NCI-H774 (cell line): Measurements from ENCODE around the gene CIBAR2.

Source experiments
- DNase-seq: peaks from one replicate; lab custom pipeline; 2025; lab: John Stamatoyannopoulos, UW

CIBAR2 gene

DNA sequence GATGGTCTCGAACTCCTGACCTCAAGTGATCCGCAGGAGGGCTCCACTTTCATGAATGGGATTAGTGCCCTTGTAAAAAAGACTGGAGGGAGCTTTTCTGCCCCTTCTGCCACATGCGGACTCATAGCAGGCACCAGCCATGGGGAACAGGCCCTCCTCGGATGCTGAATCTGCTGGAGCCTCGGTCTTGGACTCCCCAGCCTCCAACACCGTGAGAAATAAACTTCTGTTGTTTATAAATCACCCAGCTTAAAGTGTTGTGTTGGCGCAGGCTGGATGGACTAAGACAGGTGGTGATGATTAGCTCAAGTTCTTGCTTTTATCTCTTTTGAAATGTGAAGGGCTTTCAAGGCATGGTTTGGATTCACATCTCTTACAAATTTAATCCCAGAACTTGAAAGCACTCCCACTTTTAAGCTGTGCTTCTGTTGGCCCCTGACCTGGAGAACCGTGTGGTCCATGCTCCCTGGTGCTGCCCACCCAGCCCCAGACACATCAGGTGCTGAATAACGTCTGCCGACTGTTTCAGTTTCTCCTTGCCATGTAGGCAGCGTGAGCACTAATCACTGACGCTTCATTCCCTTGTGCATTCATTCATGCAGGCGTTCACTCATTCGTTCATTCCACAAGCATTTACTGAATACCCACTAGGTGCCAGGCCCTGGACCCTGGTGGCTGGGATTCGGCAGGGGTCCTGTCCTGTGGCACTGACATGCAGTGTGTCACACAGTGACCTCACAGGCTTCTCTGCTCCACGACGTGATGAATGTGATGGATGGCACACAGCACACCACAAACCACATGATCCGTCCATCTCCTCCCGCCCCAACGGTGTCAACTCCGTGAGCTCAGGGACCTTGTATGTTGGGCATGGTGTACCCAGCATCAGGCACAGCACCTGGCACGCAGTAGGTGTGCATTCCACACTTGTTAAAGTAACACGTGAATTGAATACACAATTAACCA lies 8.9 kb downstream of the CIBAR2 start:
- no peak for DNase-seq

DNA sequence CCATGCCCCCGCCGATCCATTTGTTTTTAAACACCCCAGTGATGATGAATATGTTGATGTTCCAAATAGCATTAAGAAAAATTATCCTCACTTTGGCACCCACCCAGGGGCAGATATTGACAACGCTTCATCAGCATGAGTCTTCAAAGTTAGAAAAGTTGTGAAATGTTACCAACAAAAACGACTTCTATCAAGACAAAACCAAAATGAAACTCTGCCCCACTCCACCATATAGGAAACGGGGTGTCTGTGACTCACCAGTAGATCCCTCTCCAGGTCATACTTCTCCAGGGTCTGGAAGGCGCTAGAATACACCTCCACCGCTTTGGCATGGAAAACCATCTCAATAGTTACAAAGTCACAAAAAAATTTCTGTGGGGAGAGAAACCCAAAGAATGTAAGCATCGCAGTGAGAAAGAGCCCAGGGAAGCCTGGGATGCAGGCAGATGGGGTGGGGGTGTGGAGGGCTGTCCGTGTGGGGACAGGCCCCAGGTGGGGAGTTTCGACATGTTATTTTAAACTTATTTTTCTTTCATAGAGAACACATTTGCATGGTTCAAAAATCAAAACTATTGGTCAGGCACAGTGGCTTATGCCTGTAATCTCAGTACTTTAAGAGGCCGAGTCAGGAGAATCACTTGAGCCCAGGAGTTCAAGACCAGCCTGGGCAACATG lies 10.2 kb downstream of the CIBAR2 start:
- DNase-seq, result no peak

DNA sequence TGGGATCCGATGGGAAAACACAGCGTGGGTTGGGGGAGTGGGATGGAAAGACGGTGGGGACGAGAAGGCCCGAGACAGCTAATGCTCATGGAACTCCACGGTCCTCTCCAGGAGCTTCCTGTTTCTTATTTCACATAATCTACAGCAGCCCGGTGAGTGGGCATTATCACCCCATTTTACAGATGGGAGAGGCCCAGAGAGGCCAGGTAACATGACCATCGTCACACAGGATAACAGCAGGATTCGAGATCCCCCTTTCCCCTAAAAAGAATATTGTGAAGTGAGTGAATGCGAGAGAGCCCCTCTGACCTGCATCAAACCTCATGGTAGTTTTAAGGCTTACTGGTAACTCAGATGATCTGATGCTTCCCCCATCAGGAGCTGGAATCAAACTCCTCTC lies 12.0 kb downstream of the CIBAR2 start:
- no peak for DNase-seq

DNA sequence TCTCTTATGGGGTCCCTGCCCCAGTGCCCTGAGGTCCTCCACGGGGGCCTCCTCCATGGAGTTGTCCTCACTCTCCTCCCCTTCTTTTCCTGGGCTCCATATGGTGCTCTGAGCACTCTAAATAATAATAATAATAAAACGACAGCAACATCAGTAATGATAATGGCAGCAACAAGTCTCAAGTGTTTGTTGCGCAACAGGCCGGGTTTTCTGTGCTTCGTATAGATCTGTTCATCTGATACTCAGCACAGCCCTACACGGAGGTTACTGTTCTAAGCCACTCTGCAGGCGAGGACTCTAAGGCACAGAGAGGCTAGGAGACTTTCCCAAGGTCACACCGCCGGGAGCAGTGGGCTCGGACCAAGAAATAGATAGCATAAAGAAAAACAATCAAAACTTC lies 13.7 kb downstream of the CIBAR2 start:
- DNase-seq, result no peak

DNA sequence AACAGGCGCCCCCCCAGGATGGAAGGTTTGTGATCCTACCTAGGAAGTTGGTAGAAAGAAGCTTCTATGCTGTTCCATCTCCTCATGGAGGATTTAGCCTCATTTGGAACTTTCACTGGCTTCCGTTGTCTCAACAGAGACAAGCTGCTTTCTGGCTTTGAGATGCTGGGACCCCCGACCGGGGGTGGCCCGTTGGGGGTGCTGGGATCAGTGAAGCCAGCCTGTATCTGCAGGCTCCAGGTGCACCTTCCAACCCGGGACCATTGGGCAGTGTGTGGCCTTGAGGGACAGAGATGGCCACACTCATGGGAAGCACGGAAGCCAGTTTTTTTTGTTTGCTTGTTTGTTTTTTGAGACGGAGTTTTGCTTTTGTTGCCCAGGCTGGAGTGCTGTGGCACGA lies 15.4 kb downstream of the CIBAR2 start:
- no peak for DNase-seq

DNA sequence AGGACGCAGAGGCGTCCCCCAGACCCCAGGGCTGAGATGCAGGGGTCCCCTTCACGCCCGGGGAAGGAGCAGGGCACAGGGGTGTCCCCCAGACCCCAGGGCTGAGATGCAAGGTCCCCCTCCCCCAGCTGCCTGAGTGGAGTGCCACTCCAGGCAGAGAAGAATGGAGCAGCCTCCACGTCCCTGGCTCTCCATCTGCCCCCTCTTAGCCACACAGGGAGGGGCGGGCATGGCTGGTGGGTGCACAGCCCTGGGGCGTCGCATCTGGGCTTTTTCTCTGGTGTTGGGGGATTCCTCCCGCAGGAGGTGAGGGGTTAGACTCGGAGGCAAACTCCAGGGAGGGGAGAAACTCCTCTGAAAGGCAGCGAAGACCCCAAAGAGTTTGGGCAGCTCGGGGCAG lies 17.5 kb downstream of the CIBAR2 start:
- DNase-seq, result no peak

DNA sequence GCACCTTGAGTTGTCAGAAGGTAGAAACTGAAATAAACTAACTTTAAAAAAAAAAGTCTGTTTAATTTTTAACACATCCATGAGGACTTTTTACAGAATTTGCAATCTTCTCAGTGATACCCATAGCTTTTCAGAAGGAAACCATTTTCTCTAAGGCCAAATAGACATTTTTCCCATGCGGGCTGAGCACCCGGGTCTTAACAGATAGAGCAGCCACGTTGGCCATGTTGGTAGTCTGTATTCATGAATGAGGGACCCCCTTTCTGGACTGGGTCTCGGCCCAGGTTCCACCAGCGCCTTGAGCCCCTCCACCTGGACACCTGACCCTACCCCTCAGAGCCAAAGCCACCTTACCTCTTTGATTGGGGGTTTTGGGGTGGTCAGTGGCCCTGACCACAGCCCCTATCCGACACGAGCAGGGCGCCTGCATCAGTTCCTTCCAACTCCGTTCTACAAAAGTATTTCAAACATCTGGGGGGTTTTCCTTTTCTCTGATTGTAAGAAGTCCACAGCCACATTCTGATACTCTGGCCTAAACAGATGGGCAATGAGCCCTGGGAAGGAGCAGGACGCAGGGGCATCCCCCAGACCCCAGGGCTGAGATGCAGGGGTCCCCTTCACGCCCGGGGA lies 18.0 kb downstream of the CIBAR2 start:
- no peak for DNase-seq

DNA sequence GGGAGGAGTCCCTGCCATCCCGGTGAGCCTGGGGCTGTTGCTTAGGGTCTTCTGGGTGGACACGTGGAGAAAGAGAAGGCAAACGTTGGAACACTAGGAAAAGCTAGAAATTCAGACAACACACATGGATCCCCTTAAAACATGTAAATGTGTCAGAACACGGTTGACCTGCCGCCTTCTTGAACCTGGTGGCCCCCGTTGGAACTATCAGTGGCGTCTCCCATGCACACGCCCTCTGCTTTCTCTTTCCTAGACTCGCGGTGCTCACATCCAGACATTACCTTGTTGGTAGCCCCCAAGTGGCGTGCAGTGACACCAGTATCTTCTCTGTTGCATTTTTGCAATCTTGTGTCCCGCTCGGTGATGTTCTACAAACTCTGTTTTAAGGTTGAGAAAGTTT lies 18.6 kb downstream of the CIBAR2 start:
- no peak for DNase-seq

DNA sequence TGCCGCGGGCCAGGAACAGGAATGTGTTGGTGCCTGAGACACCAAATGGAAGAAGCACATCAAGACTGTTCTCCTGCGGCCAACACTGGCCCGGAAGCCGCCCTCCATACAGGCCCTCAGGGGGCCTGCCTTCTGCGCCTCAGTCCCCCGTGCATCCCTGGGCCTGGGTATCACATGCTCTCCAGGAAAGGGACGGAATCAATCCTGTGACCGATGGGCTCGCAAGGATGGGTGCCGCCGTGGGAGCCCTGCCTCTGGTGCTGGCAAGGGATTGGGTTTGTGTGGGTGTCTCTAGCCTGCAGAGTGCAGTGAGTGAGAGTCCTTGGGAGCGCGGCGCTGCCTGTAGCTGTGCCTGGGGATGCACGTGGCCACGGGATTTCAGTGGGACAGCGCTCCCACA lies 19.4 kb downstream of the CIBAR2 start:
- DNase-seq, result no peak

DNA sequence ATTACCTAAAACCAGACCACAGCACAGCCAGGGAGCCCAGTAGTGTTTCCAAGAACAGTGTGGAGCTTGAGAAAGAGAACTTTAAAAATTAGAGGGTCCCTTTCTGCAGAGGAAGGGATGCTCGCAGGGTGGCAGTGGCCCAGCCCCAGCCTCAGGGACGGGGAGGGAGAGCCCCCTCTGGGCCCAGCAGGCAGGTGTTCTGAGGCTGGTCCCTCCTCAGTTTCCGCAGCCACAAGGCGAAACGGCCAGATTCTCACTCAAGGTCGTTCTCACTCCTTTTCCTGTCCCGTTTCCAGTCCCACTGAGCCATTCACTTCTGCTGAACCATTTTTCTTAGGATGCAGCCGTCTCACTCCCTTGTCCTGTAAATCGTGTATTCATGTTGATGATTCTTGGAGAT lies 20.0 kb downstream of the CIBAR2 start:
- DNase-seq, result no peak

DNA sequence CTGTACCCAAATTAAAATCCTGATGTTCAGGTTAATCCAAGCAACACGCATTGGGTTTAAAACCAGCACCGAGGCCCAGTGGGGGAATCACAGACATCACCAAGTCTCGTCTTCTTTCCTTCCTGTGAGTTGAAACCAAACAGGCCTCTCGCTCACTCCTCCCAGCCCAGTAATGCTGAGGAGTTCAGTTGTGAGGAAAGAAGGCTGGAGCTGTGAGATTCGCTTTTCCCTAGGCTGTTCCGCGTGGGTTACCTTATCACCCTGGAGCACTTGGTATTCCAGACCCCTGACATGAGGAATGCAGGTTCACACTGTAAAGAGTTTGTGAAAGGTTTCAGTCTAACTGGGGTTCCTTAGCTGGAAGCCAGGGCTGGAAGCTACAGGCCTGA lies 20.8 kb downstream of the CIBAR2 start:
- no peak for DNase-seq

DNA sequence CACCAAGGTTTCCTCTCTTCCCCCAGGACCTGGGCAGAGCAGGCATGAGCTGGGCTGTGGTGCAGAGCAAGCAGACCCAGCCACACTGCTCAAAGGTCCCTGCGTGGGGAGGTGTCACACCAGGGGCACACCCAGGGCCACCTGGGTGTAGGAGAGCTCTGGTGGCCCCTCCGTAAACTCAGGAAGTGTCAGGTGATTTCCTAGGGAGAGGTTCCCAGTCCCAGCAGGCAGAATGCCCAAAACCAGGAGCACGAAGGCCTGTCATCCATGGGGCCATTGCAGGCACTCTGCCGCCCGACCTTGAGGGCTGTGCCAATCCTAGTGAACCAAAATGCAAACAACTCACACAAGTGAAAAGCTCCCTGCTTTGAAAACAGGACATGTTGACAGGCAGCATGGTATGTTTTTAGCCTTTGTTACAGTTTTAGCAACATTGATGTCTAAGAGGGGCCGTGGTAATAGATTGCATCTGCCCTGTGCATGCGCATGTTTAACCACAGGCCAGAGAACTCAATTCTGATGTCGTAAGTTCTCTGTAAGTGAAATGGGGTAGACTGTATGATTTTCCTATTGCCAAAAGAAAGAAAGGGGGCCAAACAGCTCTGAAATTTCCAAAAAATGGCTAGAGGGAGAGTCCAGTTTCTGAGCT lies 21.3 kb downstream of the CIBAR2 start:
- no peak for DNase-seq

DNA sequence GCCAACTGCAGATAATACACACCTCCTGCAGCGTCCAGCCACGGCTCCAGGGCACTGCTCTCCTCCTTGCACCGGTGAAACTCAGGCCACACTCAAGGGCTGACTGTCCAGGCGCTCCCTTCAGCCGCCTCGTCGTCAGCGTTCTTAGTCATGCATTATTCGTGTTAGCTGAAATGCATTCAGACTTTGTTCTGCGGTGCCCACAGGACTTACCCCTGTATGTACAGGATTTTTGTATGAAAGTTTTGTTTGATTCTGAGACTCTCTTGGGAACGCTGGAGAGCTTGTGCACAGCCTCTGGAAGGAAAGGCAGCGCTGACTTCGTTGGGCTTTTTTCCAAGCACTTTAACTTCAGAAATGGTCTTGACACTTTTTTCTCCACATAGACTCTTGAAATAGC lies 22.1 kb downstream of the CIBAR2 start:
- DNase-seq, result no peak

DNA sequence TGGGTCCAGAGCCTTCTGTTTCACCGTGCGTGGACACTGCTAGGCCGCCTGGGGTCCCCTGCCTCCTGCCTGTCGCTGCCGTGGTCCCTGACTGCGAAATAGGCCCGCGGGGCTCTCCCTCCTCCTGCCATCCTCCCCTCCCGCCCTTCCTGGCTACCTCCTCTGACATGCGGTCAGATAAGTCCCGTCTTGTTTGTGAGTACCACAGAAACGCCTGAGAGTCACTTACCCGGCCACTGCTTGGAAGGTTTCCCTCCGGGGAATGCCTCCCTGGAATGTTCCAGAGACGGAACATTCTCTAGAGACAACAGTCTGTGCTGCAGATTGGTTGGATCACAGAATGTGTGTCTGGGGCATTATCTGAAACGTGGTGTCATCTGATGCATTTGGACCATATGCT lies 22.7 kb downstream of the CIBAR2 start:
- no peak for DNase-seq

DNA sequence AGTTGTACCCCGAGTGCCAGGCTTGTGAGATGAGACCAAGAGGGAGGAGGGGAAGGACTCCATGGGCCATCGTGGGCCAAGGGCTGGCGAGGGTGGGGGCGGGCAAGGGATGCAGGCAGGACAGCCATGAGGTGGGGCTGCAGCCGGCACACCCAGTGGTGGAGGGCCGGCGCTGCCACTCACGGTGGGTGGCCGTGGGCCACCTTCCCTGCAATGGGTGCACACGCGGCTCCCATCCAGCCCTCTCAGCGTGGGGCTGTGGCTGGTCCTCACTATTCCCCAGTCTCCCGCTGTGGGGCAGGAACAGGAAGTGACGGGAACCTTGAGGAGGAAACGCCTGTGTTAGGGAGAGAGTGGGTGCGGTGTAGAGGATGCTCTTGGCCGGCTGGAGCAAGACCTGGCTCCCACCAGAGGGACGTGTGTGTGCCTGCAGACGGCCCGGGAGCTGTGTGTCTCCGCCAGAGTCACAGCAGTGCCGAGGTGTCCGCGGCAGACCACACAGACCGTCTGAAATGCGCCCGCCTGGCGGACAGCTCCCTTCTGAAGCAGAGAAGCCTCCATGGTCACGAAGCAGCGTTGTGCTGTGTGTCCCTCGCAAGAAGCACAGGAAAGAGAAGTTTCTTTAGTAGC lies 23.6 kb downstream of the CIBAR2 start:
- DNase-seq, result no peak

DNA sequence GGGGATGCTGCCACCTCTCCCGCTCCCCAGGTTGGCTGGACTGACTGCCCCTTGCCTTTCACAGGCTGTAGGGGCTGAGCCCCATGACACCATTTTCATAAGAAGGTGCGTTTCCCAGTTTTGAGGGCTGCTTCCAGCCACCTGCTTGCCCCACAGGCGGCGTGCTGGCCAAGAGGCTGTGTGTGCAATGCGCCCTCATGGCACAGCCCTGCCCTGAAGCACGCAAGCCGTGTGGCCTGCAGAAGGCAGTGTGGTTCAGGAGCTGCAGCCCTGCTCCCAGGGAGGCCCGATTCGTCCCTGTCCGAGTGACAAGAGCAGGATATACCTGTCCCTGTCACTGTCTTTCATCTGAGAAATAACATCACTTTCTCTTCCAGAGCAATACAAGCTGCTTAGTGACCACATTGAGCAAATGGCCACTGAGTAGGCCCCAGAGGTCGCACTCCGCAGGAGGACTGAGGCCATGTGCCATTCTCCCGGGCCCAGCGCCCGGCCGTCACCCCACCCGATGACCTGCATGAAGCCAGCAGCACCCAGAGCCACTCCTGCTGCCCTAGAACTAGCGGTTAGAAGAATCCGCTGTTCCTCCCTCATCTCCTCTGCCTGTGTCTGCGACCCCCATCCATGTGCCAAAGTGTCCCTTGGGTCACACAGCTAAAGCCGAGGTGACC lies 24.2 kb downstream of the CIBAR2 start:
- DNase-seq, result no peak

DNA sequence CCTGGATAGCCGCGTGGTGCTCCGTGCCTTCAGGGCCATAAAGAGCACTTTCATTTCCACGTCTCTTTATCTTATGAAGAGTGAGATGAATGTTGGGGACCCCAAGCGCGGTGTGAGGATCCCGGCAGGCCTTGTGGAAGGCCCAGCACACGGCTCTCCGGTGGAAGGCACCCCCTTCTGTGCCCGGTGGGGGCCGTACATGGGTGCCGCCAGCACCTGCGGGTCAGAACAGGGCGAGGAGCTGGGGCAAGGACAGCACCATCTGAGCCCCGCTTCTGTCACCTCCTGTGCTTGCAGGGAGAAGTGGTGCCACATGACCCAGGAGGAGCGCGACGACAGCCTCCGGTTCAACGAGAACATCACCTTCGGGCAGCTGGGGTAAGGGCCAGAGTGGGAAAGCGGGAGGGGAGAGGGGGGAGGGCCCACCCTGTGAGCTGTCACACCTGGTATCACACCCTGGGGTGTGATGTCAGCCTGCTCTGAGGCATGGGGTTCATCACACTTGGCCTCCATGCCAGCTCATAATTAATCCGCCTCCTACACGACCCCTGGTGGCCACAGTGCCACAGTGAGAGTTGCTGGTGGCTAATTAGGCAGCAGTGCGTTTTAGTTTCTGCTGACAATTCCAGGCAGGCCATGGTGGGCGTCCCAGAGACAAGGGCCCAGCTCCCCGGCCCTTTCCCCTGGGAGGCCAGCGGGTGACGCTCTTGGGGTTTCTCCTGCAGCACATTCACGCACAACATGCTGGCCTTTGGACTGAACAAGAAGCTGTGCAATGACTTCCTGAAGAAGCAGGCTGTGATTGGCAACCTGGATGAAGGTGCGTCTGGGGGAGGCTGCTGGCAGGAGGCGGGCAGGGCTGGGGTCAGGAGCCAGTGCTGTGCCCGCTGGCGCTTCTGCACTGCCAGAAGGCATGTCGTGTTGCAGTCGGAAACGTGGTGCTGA lies 25.7 kb downstream of the CIBAR2 start:
- DNase-seq, result no peak

DNA sequence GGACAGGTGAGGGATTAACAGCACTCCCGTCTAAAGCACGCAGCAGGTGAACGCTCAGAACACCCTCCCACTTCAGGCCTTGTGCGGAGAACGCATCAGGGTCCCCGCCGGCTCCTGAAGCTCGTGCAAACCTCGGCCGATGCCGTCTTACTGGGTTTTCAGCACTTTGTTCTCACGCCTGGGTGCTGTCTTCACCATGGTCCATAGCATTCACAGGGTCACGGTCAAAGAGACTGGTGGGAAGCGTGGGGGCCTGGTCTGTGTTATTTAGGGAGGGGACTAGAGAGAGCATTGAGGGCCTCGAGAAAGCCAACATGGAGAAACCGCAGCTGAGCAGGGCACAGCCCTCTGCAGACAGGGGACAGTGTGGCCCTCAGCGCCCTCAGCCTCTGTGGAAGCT lies 26.6 kb downstream of the CIBAR2 start:
- DNase-seq, result no peak

DNA sequence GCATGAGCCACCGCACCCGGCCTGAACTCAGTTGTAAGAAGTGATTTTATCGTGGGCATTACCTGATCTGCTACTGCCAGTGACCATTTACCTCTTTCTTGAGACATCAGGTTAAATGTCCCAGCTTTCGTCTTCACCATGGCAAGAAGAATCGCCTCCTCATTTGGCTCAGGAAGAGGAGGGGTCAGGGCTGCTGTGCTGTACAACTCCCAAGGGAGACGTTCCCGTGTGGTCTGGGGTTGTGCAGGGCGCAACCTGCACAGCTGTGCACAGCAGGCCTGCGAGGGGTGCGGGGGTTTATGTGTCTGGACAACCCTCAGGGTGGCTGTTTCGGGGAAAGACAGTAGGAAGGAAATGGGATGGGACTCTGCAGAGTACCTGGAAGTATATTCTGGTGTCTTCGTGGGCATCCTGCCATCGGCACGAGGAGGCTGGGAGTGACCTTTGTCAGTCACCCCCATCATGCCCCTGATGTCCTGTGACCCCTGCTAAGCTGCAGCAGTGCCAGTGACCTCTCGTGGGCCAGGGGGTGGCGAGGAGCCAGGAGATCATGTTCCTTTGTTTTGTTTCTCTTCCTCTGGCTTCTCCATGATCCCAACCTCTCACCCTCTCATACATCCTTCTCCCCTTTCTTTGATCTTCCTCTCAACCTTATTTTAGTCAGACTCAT lies 27.3 kb downstream of the CIBAR2 start:
- DNase-seq, result no peak
